ENCODE results near the gene F10.

Gene F10

GRCh38 chr13:113123226-113124201 is 915 bp downstream of the F10 start:
- TF ChIP-seq CTCF (conservative IDR thresholded peaks at IDR 0.05): no peak
- no peak overlapping the region for H3K27ac ChIP-seq

GRCh38 chr13:113124211-113124970 is 1.8 kb downstream of the F10 start:
- TF ChIP-seq CTCF (conservative IDR thresholded peaks at IDR 0.05): no peak
- H3K27ac ChIP-seq: no peak overlapping the region

- no peak overlapping the region for H3K27ac ChIP-seq
- TF ChIP-seq CTCF (conservative IDR thresholded peaks at IDR 0.05): no peak
Measured at GRCh38 chr13:113125506-113126264, 3.1 kb downstream of the F10 start.

GRCh38 chr13:113126265-113127150 is 3.9 kb downstream of the F10 start:
- no peak for TF ChIP-seq CTCF (conservative IDR thresholded peaks at IDR 0.05)
- H3K27ac ChIP-seq: no peak overlapping the region

DNA sequence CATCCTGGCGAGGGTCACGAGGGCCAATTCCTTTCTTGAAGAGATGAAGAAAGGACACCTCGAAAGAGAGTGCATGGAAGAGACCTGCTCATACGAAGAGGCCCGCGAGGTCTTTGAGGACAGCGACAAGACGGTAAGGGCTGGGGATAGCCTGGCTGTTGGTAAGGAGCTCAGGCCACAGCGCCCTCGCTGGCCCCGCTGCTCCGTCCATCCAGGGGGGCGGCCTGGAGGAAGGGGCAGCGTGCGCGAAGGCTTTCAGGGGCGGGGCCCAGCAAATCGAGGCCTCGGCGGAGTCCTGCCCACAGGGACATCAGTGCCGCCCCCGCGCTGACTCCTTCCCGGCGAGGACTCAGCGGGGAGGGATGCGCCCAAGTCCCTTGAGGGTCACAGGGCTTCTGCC is 6.9 kb downstream of the F10 start:
- TF ChIP-seq CTCF (conservative IDR thresholded peaks at IDR 0.05): no peak
- H3K27ac ChIP-seq: no peak overlapping the region

DNA sequence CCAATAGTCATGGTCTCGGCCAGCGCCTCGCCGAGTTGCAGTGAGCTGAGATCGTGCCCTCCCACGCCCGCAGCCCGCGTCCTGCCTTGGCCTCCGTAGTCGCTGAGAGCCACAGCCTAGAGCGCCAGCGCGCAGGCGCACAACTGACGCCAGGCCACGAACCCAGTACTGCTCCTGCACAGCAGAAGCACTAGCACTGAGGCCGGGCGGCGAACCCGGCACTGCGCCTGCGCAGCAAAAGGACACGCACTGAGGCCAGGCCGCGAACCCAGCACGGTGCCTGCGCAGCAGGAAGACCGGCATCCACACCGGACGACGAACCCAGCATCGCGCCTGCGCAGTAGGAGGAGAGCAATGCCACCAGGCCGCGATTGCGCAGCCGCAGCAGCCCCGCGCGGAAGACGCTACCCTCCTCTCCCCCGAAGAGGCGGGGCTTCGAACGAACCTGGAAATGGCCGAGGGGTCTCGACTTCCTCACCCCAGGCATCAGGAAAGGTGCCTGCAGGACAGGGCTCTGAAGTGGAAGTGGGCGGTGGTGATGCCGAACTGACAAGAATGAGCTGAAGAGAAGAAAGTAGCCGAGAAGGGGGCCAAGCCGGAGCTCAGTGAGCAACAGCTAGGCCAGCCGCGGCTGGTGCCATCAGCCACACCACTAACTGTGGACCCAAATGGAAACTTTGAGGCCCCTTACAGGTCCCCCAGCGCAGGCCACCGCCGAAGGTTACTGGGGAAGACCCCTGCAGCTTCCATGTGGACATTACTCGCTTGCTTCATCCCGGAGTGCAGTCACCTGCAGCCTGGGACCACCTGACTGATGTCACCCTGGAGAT is 7.5 kb downstream of the F10 start:
- no peak for TF ChIP-seq CTCF (conservative IDR thresholded peaks at IDR 0.05)
- no peak overlapping the region for H3K27ac ChIP-seq

Measured in VCaP (cell line).